Epithelial cell of proximal tubule (primary cell): ENCODE measurements around the gene PYDC2. TPM values are rescaled to one million over a fixed set of nuclear protein-coding genes. Genes with fewer than 3 reads are reported as not detected.
"Not testable (repeated sequence)": the region's sequence is repeated elsewhere in the genome, so short reads cannot be mapped to it uniquely, and the experiment has no call there.

Source experiments
- DNase-seq: peaks from one replicate; pipeline ENCODE4 v3.0.0-alpha.2; 2011; ENCODE audit warnings: low read depth
- H3K4me3 ChIP-seq: 2 replicates; pipeline ENCODE4 v1.5.1; 2011; ENCODE audit warnings: low read depth, mild to moderate bottlenecking, low read length
- CTCF ChIP-seq: conservative IDR thresholded peaks from 2 replicates; pipeline ENCODE4 v1.5.1; 2012; ENCODE audit warnings: low read depth, mild to moderate bottlenecking, low read length
- total RNA-seq: library from RNA; depleted of rRNA; stranded (reverse); fragments of >200 nt; gene quantifications from 2 replicates; pipeline ENCODE4 v1.2.3, GENCODE V29; 2015

Gene PYDC2
- total RNA-seq, 1 donor from 2014 or later, result not detected

GRCh38 chr3:191455257-191455952 is 5.6 kb upstream of the PYDC2 start:
- H3K4me3 ChIP-seq, result no peak overlapping the region
- no peak for DNase-seq
- no peak for TF ChIP-seq CTCF

GRCh38 chr3:191460360-191460759 is 603 bp upstream of the PYDC2 start:
- TF ChIP-seq CTCF, result no peak
- DNase-seq, result no peak
- H3K4me3 ChIP-seq, result no peak overlapping the region

GRCh38 chr3:191470080-191470479 is 9.1 kb downstream of the PYDC2 start:
- no peak for TF ChIP-seq CTCF
- no peak overlapping the region for H3K4me3 ChIP-seq
- DNase-seq, result no peak

GRCh38 chr3:191470545-191470944 is 9.6 kb downstream of the PYDC2 start:
- no peak for DNase-seq
- H3K4me3 ChIP-seq, result no peak overlapping the region
- no peak for TF ChIP-seq CTCF

GRCh38 chr3:191473661-191474198 is 12.8 kb downstream of the PYDC2 start:
- DNase-seq, result no peak
- H3K4me3 ChIP-seq, result no peak overlapping the region
- no peak for TF ChIP-seq CTCF

GRCh38 chr3:191476066-191476772 is 15.3 kb downstream of the PYDC2 start:
- H3K4me3 ChIP-seq, result no peak overlapping the region
- no peak for TF ChIP-seq CTCF
- no peak for DNase-seq

GRCh38 chr3:191483994-191484393 is 23.0 kb downstream of the PYDC2 start:
- not testable (repeated sequence) for DNase-seq, H3K4me3 ChIP-seq
